Stomach (tissue), 4 donors: ENCODE data around the gene CSTF1.

Experiments used
- CTCF ChIP-seq, 7 experiments: fragments of 450-650 bp in 4 of 7; fragments of 200-600 bp in 3 of 7; sonication (generic) in 3 of 7; IDR thresholded peaks; one replicate each; pipeline ENCODE4 v1.5.1; 2016 to 2019; ENCODE audit warnings: antibody characterized with exemption in 7 of 7, control low read depth in 2 of 7, mild to moderate bottlenecking in 1 of 7
- EP300 ChIP-seq: sonication (generic); formaldehyde crosslinking; IDR thresholded peaks from one replicate; pipeline ENCODE4 v1.6.1; 2017; ENCODE audit warnings: antibody characterized with exemption
- POLR2A ChIP-seq, 4 donors: fragments of 450-650 bp; IDR thresholded peaks; one replicate each; pipeline ENCODE4 v1.6.1; 2016; ENCODE audit warnings: antibody characterized with exemption in 4 of 4, control low read depth in 2 of 4, mild to moderate bottlenecking in 1 of 4, moderate library complexity in 1 of 4
- POLR2AphosphoS5 ChIP-seq, 3 donors: sonication (generic); formaldehyde crosslinking; IDR thresholded peaks; one replicate each; pipeline ENCODE4 v1.6.1; 2016; ENCODE audit warnings: antibody characterized with exemption in 3 of 3

- no peak for TF ChIP-seq POLR2AphosphoS5 (IDR thresholded peaks at IDR 0.05)
- no peak for TF ChIP-seq CTCF (IDR thresholded peaks at IDR 0.05)
- TF ChIP-seq POLR2A (IDR thresholded peaks at IDR 0.05), result no peak
- no peak for TF ChIP-seq EP300
These were observed 46.5 kb upstream of the CSTF1 start for GRCh38 chr20:56345911-56346310.
